HG03575 (cell line): ENCODE data around the gene PI3.

Source experiments
- ATAC-seq: cut with Tn5 transposase; IDR thresholded peaks from one replicate; pipeline ENCODE4 v1.9.1; 2021; ENCODE audit not compliant: unreplicated experiment, insufficient number of reproducible peaks, low FRiP score; ENCODE audit errors: extremely low read depth

Gene PI3

GRCh38 chr20:45179166-45179565, 4.5 kb downstream of the PI3 start:
- no peak for ATAC-seq

GRCh38 chr20:45181639-45182038, 6.9 kb downstream of the PI3 start:
- no peak for ATAC-seq

GRCh38 chr20:45183084-45183483, 8.4 kb downstream of the PI3 start:
- no peak for ATAC-seq

- ATAC-seq: no peak
Measured at GRCh38 chr20:45187693-45188092, 13.0 kb downstream of the PI3 start.

- ATAC-seq: no peak
Measured at GRCh38 chr20:45189067-45189609, 14.4 kb downstream of the PI3 start.

GRCh38 chr20:45189861-45190260, 15.2 kb downstream of the PI3 start:
- ATAC-seq: no peak

- no peak for ATAC-seq
Measured at GRCh38 chr20:45191926-45192325, 17.2 kb downstream of the PI3 start.

GRCh38 chr20:45193331-45193730, 18.6 kb downstream of the PI3 start:
- no peak for ATAC-seq

- no peak for ATAC-seq
Measured at GRCh38 chr20:45206725-45207124, 32.0 kb downstream of the PI3 start, which contains the start of gene SEMG1. SEMG1 (plus strand) TSS chr20:45207033; CDS start chr20:45207054, 21 bp downstream.

- no peak for ATAC-seq
Measured at GRCh38 chr20:45209924-45210323, 35.2 kb downstream of the PI3 start.

- no peak for ATAC-seq
Measured at GRCh38 chr20:45211569-45212474, 37.1 kb downstream of the PI3 start.

- ATAC-seq: no peak
Measured at GRCh38 chr20:45212836-45213235, 38.1 kb downstream of the PI3 start.

- ATAC-seq: no peak
Measured at GRCh38 chr20:45218124-45218523, 43.4 kb downstream of the PI3 start.

GRCh38 chr20:45218636-45219035, 43.9 kb downstream of the PI3 start:
- no peak for ATAC-seq

GRCh38 chr20:45221076-45221475, 46.4 kb downstream of the PI3 start, which contains the start of gene SEMG2:
SEMG2 (plus strand) TSS chr20:45221373; CDS start chr20:45221390, 17 bp downstream.
- ATAC-seq: no peak

- ATAC-seq: no peak
Measured at GRCh38 chr20:45223136-45223535, 48.4 kb downstream of the PI3 start.
